ENCODE results near the gene CNTD1.

DNA sequence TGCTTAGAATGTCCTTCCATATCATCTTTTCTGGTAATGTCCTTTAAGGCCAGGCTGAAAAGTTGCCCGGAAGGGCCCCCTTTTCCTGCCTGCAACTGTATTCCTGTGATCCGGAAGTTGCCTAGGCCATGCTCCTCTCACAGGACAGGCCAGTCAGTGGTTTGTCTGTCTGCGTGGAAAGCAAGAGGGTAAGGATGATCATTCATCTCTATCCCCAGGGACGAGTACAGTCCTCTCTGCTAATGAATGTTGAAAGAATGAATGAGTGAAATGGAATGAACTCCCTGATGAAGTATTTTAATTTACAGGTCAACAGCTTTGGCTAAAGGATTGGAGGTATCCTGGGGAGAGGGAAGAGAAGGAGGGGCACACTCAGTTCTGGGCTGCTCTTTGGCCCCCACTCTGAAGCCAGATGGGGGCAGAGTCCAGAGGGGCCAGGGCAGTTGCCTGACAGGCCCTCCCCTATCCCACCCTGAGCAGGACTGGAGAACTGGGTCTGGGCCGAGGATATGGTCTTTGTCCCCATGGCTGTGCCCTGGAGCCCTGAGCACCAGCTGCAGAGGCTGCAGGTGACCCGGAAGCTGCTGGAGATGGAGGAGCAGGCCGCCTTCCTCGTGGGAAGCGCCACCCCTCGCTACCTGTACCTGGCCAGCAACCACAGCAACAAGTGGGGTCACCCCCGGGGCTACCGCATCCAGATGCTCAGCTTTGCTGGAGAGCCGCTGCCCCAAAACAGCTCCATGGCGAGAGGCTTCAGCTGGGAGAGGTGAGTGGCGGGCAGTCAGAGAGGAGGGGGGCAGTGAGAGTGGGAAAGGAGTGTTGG lies 55.5 kb downstream of the CNTD1 start:
- TF ChIP-seq, protein P1, sequence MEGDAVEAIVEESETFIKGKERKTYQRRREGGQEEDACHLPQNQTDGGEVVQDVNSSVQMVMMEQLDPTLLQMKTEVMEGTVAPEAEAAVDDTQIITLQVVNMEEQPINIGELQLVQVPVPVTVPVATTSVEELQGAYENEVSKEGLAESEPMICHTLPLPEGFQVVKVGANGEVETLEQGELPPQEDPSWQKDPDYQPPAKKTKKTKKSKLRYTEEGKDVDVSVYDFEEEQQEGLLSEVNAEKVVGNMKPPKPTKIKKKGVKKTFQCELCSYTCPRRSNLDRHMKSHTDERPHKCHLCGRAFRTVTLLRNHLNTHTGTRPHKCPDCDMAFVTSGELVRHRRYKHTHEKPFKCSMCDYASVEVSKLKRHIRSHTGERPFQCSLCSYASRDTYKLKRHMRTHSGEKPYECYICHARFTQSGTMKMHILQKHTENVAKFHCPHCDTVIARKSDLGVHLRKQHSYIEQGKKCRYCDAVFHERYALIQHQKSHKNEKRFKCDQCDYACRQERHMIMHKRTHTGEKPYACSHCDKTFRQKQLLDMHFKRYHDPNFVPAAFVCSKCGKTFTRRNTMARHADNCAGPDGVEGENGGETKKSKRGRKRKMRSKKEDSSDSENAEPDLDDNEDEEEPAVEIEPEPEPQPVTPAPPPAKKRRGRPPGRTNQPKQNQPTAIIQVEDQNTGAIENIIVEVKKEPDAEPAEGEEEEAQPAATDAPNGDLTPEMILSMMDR (conservative IDR thresholded peaks at IDR 0.05; ENCODE audit: low read length), result no peak
- no peak for TF ChIP-seq EZH2phosphoT487 (IDR thresholded peaks at IDR 0.05; ENCODE audit: borderline replicate concordance, low read depth, low read length)

All from OCI-LY7 (cell line).